Ovary (tissue), 9 donors: Measurements from ENCODE around the gene ABL1. TPM values are rescaled to one million over a fixed set of nuclear protein-coding genes. Genes with fewer than 3 reads are reported as not detected.

Source experiments
- DNase-seq, 5 donors: peaks; one replicate each; pipeline ENCODE4 v3.0.0-alpha.2; 2019 to 2020
- H3K27ac ChIP-seq, 2 donors: fragments of 200-600 bp; one replicate each; pipeline versions ENCODE4 v1.5.1 to v1.8.0; 2019 to 2022
- H3K27me3 ChIP-seq: fragments of 200-600 bp; one replicate; pipeline ENCODE4 v1.8.0; 2022
- H3K36me3 ChIP-seq: fragments of 200-600 bp; sonication (generic); one replicate; pipeline ENCODE4 v1.5.1; 2019
- H3K4me1 ChIP-seq: one replicate; pipeline ENCODE4 v1.8.1; 2013; ENCODE audit warnings: mild to moderate bottlenecking, moderate library complexity; ENCODE audit not compliant: insufficient read depth
- H3K4me3 ChIP-seq: fragments of 200-600 bp; sonication (generic); one replicate; pipeline ENCODE4 v1.5.1; 2017
- H3K9me3 ChIP-seq, 2 donors: fragments of 200-600 bp in 1 of 2; sonication (generic) in 1 of 2; one replicate each; pipeline versions ENCODE4 v1.5.1 to v1.8.1; 2013 to 2019; ENCODE audit warnings: mild to moderate bottlenecking in 1 of 2, moderate library complexity in 1 of 2
- CTCF ChIP-seq, 3 donors: fragments of 450-650 bp in 2 of 3; fragments of 200-600 bp in 1 of 3; IDR thresholded peaks; one replicate each; pipeline versions ENCODE4 v1.5.1 to v1.8.0; 2016 to 2022; ENCODE audit warnings: antibody characterized with exemption in 3 of 3, mild to moderate bottlenecking in 1 of 3
- EP300 ChIP-seq: sonication (generic); formaldehyde crosslinking; IDR thresholded peaks from one replicate; pipeline ENCODE4 v1.6.1; 2017; ENCODE audit warnings: antibody characterized with exemption
- POLR2A ChIP-seq: fragments of 450-650 bp; IDR thresholded peaks from one replicate; pipeline ENCODE4 v1.6.1; 2017; ENCODE audit warnings: antibody characterized with exemption, mild to moderate bottlenecking, moderate library complexity
- WGBS, 3 donors: extraction: QIAGEN DNeasy Blood & Tissue Kit in 1 of 3; methylation state at CpG; one replicate each; pipeline versions ENCODE4 v1.1.5 to v1.1.7; 2013 to 2017; 5-methylcytosine and 5-hydroxymethylcytosine counted together
- intact Hi-C, 4 donors: fragments of 100-400 bp; cut with DNase I; formaldehyde crosslinking; loops; one replicate each; pipeline versions ENCODE4 v1.11.0 to v1.15.1; 2022 to 2023
- polyA plus RNA-seq, 2 donors: library from polyadenylated mRNA; stranded (reverse); fragments of 200-250 nt in 1 of 2; fragments of 350-450 nt in 1 of 2; fragmentation: Illumina TruSeq in 1 of 2; extraction: RNeasy Lipid Tissue Mini Kit (QIAGEN cat#74804) in 1 of 2; gene quantifications; one replicate each; pipeline ENCODE4 v1.2.3, GENCODE V29; 2013 to 2014
- total RNA-seq, 7 donors: library from RNA; depleted of rRNA in 2 of 7; stranded (reverse); fragments of >200 nt in 2 of 7; fragmentation: NEBNext Ultra II Directional in 3 of 7; extraction: Animal tissue kit (Norgen Biotek cat#: 25700) in 3 of 7; gene quantifications; one replicate each; pipeline versions ENCODE4 v1.1.0 to v1.2.4, GENCODE V29; 2016 to 2023
- donor health status: DM: no; HTN: no; CAD: no; lungs with moderate emphysema.
- donor health status: DM: no; HTN: no; CAD: no.
- donor health status: Bipolar disorder and iron deficiency.
- donor health status: DM: yes; HTN: yes; CAD: no.
- donor health status: DM: no; HTN: no; CAD: no.
- donor health status: DM: yes; HTN: yes; CAD: no.

ABL1 gene
- total and polyA plus RNA-seq, 9 donors: 39.4 to 112 (median 75.1) TPM

- TF ChIP-seq CTCF (IDR thresholded peaks at IDR 0.05): no peak
- H3K9me3 ChIP-seq: no peaks in the 10 kb centered on the region
- 78 to 81% (median 80%) methylated on average over 30 to 33 of the region's 33 CpGs for WGBS, 3 donors
- H3K4me3 ChIP-seq: no peak overlapping the region
- no peaks in the 10 kb centered on the region for H3K27me3 ChIP-seq
- no peak overlapping the region for H3K27ac ChIP-seq
- H3K4me1 ChIP-seq: peaks cover 8% of the 10 kb centered on the region
- H3K36me3 ChIP-seq: no peaks in the 10 kb centered on the region
- intact Hi-C loops: no loop called here
- DNase-seq: no peak
Observed at GRCh38 chr9:130918826-130919558, 83.9 kb downstream of the ABL1 start.

- no peak for DNase-seq
- peaks cover 8% of the 10 kb centered on the region for H3K4me1 ChIP-seq
- H3K4me3 ChIP-seq: no peak overlapping the region
- no peaks in the 10 kb centered on the region for H3K27me3 ChIP-seq
- TF ChIP-seq POLR2A: no peak
- TF ChIP-seq EP300: no peak
- TF ChIP-seq CTCF (IDR thresholded peaks at IDR 0.05): no peak
- no peaks in the 10 kb centered on the region for H3K9me3 ChIP-seq
- intact Hi-C loops: no loop called here
- WGBS, 3 donors: 84 to 90% (median 84%) methylated on average over 13 to 14 of the region's 14 CpGs
- H3K36me3 ChIP-seq: no peaks in the 10 kb centered on the region
- no peak overlapping the region for H3K27ac ChIP-seq
Observed at GRCh38 chr9:130919559-130920145, 84.6 kb downstream of the ABL1 start.

- Histone ChIP-seq H3K4me1 (peaks cover 8% of the 10 kb centered on the region), H3K27me3 (no peaks in the 10 kb centered on the region), H3K36me3 (no peaks in the 10 kb centered on the region), H3K27ac (no peak overlapping the region), H3K9me3 (no peaks in the 10 kb centered on the region), H3K4me3 (no peak overlapping the region)
- no peak for TF ChIP-seq CTCF (IDR thresholded peaks at IDR 0.05)
- no peak for TF ChIP-seq EP300
- no peak for TF ChIP-seq POLR2A
- WGBS, 3 donors: 94 to 95% (median 95%) methylated on average over 8 of the region's 8 CpGs
- no peak for DNase-seq
- intact Hi-C loops: no loop called here
Observed at GRCh38 chr9:130920233-130920632, 85.2 kb downstream of the ABL1 start.

GRCh38 chr9:130920762-130921299, 85.8 kb downstream of the ABL1 start:
- no peaks in the 10 kb centered on the region for H3K27me3 ChIP-seq

More at GRCh38 chr9:130920762-130921299, 85.8 kb downstream of the ABL1 start:
- Histone ChIP-seq H3K9me3 (no peaks in the 10 kb centered on the region), H3K4me1 (peaks cover 8% of the 10 kb centered on the region), H3K4me3 (no peak overlapping the region), H3K36me3 (no peaks in the 10 kb centered on the region), H3K27ac (no peak overlapping the region)
- intact Hi-C loops: no loop called here
- 69 to 75% (median 71%) methylated on average over 11 to 14 of the region's 14 CpGs for WGBS, 3 donors
- no peak for TF ChIP-seq CTCF (IDR thresholded peaks at IDR 0.05)
- no peak for TF ChIP-seq EP300
- no peak for TF ChIP-seq POLR2A
- no peak for DNase-seq
